Keratinocyte (primary cell): ENCODE data around the gene OTOR. TPM values are rescaled to one million over a fixed set of nuclear protein-coding genes. Genes with fewer than 3 reads are reported as not detected.

ENCODE experiments used
- DNase-seq: peaks from one replicate; pipeline ENCODE4 v3.0.0-alpha.2; 2011; ENCODE audit warnings: low read depth, missing footprints, low spot score
- FAIRE-seq: peaks from 2 replicates; lab custom pipeline; 2011; peaks lifted over from hg19 to GRCh38; lab: Jason Lieb, UNC
- H2AFZ ChIP-seq: 2 replicates; pipeline ENCODE4 v1.6.0; 2012; ENCODE audit warnings: low read length, control low read depth, inconsistent platforms; ENCODE audit not compliant: control insufficient read depth
- H3K27ac ChIP-seq: 2 replicates; pipeline ENCODE4 v1.5.1; 2011; ENCODE audit warnings: low read length; ENCODE audit not compliant: control insufficient read depth, insufficient read depth
- H3K27me3 ChIP-seq: 3 replicates; pipeline ENCODE4 v1.6.0; 2011; ENCODE audit warnings: low read length; ENCODE audit not compliant: control insufficient read depth, insufficient read depth; ENCODE audit errors: extremely low read depth
- H3K36me3 ChIP-seq, 2 experiments: 2 replicates in 1 of 2; 3 replicates in 1 of 2; pipeline ENCODE4 v1.5.1; 2011; ENCODE audit warnings: low read length in 2 of 2, mild to moderate bottlenecking in 1 of 2; ENCODE audit not compliant: control insufficient read depth in 2 of 2, insufficient read depth in 2 of 2; ENCODE audit errors: extremely low read depth in 1 of 2
- H3K4me1 ChIP-seq: 3 replicates; pipeline ENCODE4 v1.5.1; 2011; ENCODE audit warnings: low read length; ENCODE audit not compliant: control insufficient read depth, insufficient read depth; ENCODE audit errors: extremely low read depth
- H3K4me2 ChIP-seq: 3 replicates; pipeline ENCODE4 v1.6.0; 2011; ENCODE audit warnings: low read depth, low read length; ENCODE audit not compliant: control insufficient read depth, insufficient read depth; ENCODE audit errors: extremely low read depth
- H3K4me3 ChIP-seq, 3 experiments: fragments of 200-600 bp in 1 of 3; sonication (generic) in 1 of 3; 2 replicates in 2 of 3; 3 replicates in 1 of 3; pipeline ENCODE4 v1.5.1; 2011 to 2016; ENCODE audit warnings: low read length in 3 of 3, mild to moderate bottlenecking in 3 of 3, control low read depth in 2 of 3, inconsistent platforms in 1 of 3, low read depth in 1 of 3, mixed read lengths in 1 of 3, mixed run types in 1 of 3, moderate library complexity in 1 of 3; ENCODE audit not compliant: control insufficient read depth in 2 of 3, insufficient read depth in 2 of 3; ENCODE audit errors: extremely low read depth in 1 of 3
- H3K79me2 ChIP-seq: 2 replicates; pipeline ENCODE4 v1.6.0; 2012; ENCODE audit warnings: low read length; ENCODE audit not compliant: control insufficient read depth, insufficient read depth
- H3K9ac ChIP-seq: 3 replicates; pipeline ENCODE4 v1.6.0; 2011; ENCODE audit warnings: low read length; ENCODE audit not compliant: control insufficient read depth, insufficient read depth; ENCODE audit errors: extremely low read depth
- H3K9me1 ChIP-seq: 3 replicates; pipeline ENCODE4 v1.6.0; 2011; ENCODE audit warnings: low read length; ENCODE audit not compliant: control insufficient read depth, insufficient read depth; ENCODE audit errors: extremely low read depth
- H3K9me3 ChIP-seq: 2 replicates; pipeline ENCODE4 v1.5.1; 2012; ENCODE audit warnings: low read depth, low read length; ENCODE audit not compliant: control insufficient read depth
- H4K20me1 ChIP-seq: 3 replicates; pipeline ENCODE4 v1.6.0; 2011; ENCODE audit warnings: low read length; ENCODE audit not compliant: control insufficient read depth, insufficient read depth; ENCODE audit errors: extremely low read depth
- EZH2 ChIP-seq: IDR thresholded peaks from one replicate; pipeline ENCODE4 v1.6.1; 2012; ENCODE audit warnings: inconsistent platforms, mild to moderate bottlenecking, low read length, moderate library complexity
- dilution Hi-C: fragments of 300-500 bp; cut with MboI; formaldehyde crosslinking; loops from one replicate; pipeline ENCODE4 v1.7.0; 2020; ENCODE audit warnings: low sequenced_read_pairs; ENCODE audit not compliant: extremely low pct_ligation_motif_present
- polyA plus RNA-seq, 5 experiments: library from polyadenylated mRNA; depleted of rRNA in 3 of 5; stranded (reverse) in 3 of 5; stranded (forward) in 1 of 5; unstranded in 1 of 5; fragments of >200 nt; gene quantifications; 1 replicate in 1 of 5; 2 replicates in 3 of 5; 3 replicates in 1 of 5; pipeline versions ENCODE4 v1.2.1 to v1.2.3, GENCODE V29; 2011 to 2012; ENCODE audit warnings: missing spikeins in 2 of 5, low read depth in 1 of 5, low replicate concordance in 1 of 5
- TF ChIP-seq, protein P1 (sequence below), 3 experiments: IDR thresholded peaks in 1 of 3; conservative IDR thresholded peaks in 1 of 3; optimal IDR thresholded peaks in 1 of 3; 2 replicates in 2 of 3; 3 replicates in 1 of 3; pipeline versions ENCODE3 to v1.5.1; 2011; ENCODE audit warnings: low read length in 3 of 3, mild to moderate bottlenecking in 3 of 3, moderate library complexity in 2 of 3, control low read depth in 1 of 3, inconsistent platforms in 1 of 3; ENCODE audit not compliant: insufficient read depth in 2 of 3; ENCODE audit errors: extremely low read depth in 1 of 3

The OTOR gene
- polyA plus RNA-seq, 1 donor (not counting 4 experiments of a cell fraction or from before 2014, with no cell fraction given): not detected

- no peak overlapping the region for H2AFZ ChIP-seq
- H3K79me2 ChIP-seq: no peaks in the 10 kb centered on the region
- TF ChIP-seq EZH2: no peak
- TF ChIP-seq, protein P1, sequence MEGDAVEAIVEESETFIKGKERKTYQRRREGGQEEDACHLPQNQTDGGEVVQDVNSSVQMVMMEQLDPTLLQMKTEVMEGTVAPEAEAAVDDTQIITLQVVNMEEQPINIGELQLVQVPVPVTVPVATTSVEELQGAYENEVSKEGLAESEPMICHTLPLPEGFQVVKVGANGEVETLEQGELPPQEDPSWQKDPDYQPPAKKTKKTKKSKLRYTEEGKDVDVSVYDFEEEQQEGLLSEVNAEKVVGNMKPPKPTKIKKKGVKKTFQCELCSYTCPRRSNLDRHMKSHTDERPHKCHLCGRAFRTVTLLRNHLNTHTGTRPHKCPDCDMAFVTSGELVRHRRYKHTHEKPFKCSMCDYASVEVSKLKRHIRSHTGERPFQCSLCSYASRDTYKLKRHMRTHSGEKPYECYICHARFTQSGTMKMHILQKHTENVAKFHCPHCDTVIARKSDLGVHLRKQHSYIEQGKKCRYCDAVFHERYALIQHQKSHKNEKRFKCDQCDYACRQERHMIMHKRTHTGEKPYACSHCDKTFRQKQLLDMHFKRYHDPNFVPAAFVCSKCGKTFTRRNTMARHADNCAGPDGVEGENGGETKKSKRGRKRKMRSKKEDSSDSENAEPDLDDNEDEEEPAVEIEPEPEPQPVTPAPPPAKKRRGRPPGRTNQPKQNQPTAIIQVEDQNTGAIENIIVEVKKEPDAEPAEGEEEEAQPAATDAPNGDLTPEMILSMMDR (optimal IDR thresholded peaks at IDR 0.05 in 1 of 3, IDR thresholded peaks at IDR 0.05 in 1 of 3, conservative IDR thresholded peaks at IDR 0.05 in 1 of 3; ENCODE audit: extremely low read depth in 1 of 3, insufficient read depth in 2 of 3, low read length in 3 of 3): no peak
- H3K4me2 ChIP-seq: no peak overlapping the region
- dilution Hi-C loops: loop anchor here (25.0 kb wide), 1 partner anchor 241 kb away; no protein-coding TSS in a partner anchor
- H3K36me3 ChIP-seq: no peaks in the 10 kb centered on the region
- no peaks in the 10 kb centered on the region for H3K9me1 ChIP-seq
- H3K27me3 ChIP-seq: no peaks in the 10 kb centered on the region
- H3K9ac ChIP-seq: no peak overlapping the region
- H4K20me1 ChIP-seq: no peaks in the 10 kb centered on the region
- H3K4me3 ChIP-seq: no peak overlapping the region
- FAIRE-seq (no peak), DNase-seq (no peak)
- no peaks in the 10 kb centered on the region for H3K4me1 ChIP-seq
- H3K9me3 ChIP-seq: no peaks in the 10 kb centered on the region
- no peak overlapping the region for H3K27ac ChIP-seq
Observed at GRCh38 chr20:16752901-16753300, 4.7 kb downstream of the OTOR start.

DNA sequence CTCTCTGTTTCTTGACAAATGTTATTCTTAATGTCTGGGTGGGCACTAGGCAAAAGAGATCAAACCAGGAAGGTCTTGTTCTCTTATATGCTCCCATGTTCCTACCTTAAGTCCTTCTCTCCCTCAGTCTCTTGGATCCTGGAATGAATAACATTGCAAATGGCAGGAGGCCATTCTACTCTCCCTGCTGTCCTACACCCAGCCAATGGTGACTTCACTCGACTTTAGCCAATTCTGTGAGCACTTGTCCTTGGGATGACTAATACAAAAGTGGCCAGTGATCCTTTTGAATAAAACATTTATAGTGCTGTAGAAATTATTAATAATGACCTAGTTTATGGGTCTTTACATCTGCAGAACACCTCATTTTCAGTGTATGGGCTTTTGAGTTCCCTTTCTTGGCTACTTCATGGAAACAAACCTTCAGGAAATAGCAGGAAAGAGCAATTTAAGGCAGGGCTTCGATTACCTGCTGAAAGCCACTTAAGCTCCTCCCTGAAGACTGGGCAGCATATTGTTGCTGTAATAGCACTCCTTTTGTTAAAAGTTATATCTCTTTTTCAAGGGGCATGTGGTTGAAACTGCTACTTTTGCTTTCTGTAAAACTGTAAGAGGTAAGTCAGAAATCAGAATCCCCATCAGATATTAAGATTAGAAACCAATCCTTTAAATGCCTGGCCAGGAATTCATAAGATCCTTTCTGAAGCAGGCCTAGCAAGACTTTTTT lies 10.5 kb downstream of the OTOR start:
- Histone ChIP-seq H3K9me3 (no peaks in the 10 kb centered on the region), H3K4me2 (no peak overlapping the region)

More for the DNA sequence above, 10.5 kb downstream of the OTOR start:
- Histone ChIP-seq H3K36me3 (no peaks in the 10 kb centered on the region), H3K27ac (no peak overlapping the region), H3K4me3 (no peak overlapping the region), H3K4me1 (no peaks in the 10 kb centered on the region), H3K9ac (no peak overlapping the region), H2AFZ (no peak overlapping the region), H3K9me1 (no peaks in the 10 kb centered on the region), H4K20me1 (no peaks in the 10 kb centered on the region), H3K27me3 (no peaks in the 10 kb centered on the region), H3K79me2 (no peaks in the 10 kb centered on the region)
- DNase-seq (no peak), FAIRE-seq (no peak)
- TF ChIP-seq, protein P1 (optimal IDR thresholded peaks at IDR 0.05 in 1 of 3, IDR thresholded peaks at IDR 0.05 in 1 of 3, conservative IDR thresholded peaks at IDR 0.05 in 1 of 3; ENCODE audit: extremely low read depth in 1 of 3, insufficient read depth in 2 of 3, low read length in 3 of 3): no peak
- no peak for TF ChIP-seq EZH2
- dilution Hi-C loops: loop anchor here (25.0 kb wide), 1 partner anchor 246 kb away; no protein-coding TSS in a partner anchor
